GM23338 (cell line): Measurements from ENCODE around the gene UMODL1.

Source experiments
- CREB1 ChIP-seq: fragments of 250-450 bp; sonication (Bioruptor Pico); IDR thresholded peaks from 2 replicates; pipeline ENCODE4 v1.5.0; 2020; ENCODE audit warnings: low read depth, mild to moderate bottlenecking, moderate library complexity
- CTCF ChIP-seq, 2 experiments: fragments of 200-600 bp in 1 of 2; sonication (generic) in 1 of 2; conservative IDR thresholded peaks; 2 replicates each; pipeline versions ENCODE4 v1.5.1 to v1.6.1; 2016 to 2017; ENCODE audit warnings: antibody characterized with exemption in 2 of 2, low read depth in 2 of 2, mild to moderate bottlenecking in 2 of 2, moderate library complexity in 1 of 2
- ETS1 ChIP-seq: IDR thresholded peaks from 2 replicates; pipeline ENCODE4 v1.6.1; 2016; ENCODE audit warnings: antibody characterized with exemption
- EZH2 ChIP-seq: fragments of 200-600 bp; sonication (generic); IDR thresholded peaks from one replicate; pipeline ENCODE4 v1.8.0; 2017; ENCODE audit warnings: antibody characterized with exemption, mild to moderate bottlenecking, low read depth; ENCODE audit not compliant: unreplicated experiment
- EZH2phosphoT487 ChIP-seq: fragments of 200-600 bp; sonication (generic); IDR thresholded peaks from one replicate; pipeline ENCODE4 v1.8.1; 2018; ENCODE audit warnings: antibody characterized with exemption; ENCODE audit not compliant: unreplicated experiment
- JUNB ChIP-seq: IDR thresholded peaks from one replicate; pipeline ENCODE4 v1.6.1; 2016; ENCODE audit warnings: antibody characterized with exemption; ENCODE audit not compliant: unreplicated experiment
- NANOG ChIP-seq: IDR thresholded peaks from 2 replicates; pipeline ENCODE4 v1.6.1; 2016; ENCODE audit warnings: antibody characterized with exemption, borderline replicate concordance
- POLR2AphosphoS5 ChIP-seq: IDR thresholded peaks from 2 replicates; pipeline ENCODE4 v1.6.1; 2016; ENCODE audit warnings: antibody characterized with exemption, low read depth
- REST ChIP-seq: IDR thresholded peaks from one replicate; pipeline ENCODE4 v1.6.1; 2018; ENCODE audit warnings: antibody characterized with exemption; ENCODE audit not compliant: unreplicated experiment
- STAT1 ChIP-seq: IDR thresholded peaks from one replicate; pipeline ENCODE4 v1.6.1; 2016; ENCODE audit warnings: antibody characterized with exemption; ENCODE audit not compliant: unreplicated experiment
- ZNF114 ChIP-seq: fragments of 250-450 bp; sonication (Bioruptor Pico); IDR thresholded peaks from 2 replicates; pipeline ENCODE4 v1.5.0; 2020; ENCODE audit warnings: mild to moderate bottlenecking, moderate library complexity
- ZNF331 ChIP-seq: fragments of 250-450 bp; sonication (Bioruptor Pico); IDR thresholded peaks from 2 replicates; pipeline ENCODE4 v1.5.0; 2020; ENCODE audit warnings: low read depth, mild to moderate bottlenecking, moderate library complexity

- TF ChIP-seq REST (no peak), CTCF (conservative IDR thresholded peaks at IDR 0.05; ENCODE audit: low read depth in 2 of 2) (no peak), JUNB (no peak), EZH2 (no peak), ZNF331 (CRISPR knock-in tag) (no peak), NANOG (no peak), POLR2AphosphoS5 (no peak), EZH2phosphoT487 (no peak), CREB1 (CRISPR knock-in tag) (no peak), STAT1 (no peak), ETS1 (no peak), ZNF114 (CRISPR knock-in tag) (no peak)
Measured at GRCh38 chr21:42150474-42151085, 79.5 kb downstream of the UMODL1 start.
